HepG2 (cell line): ENCODE results near the gene CIITA. TPM values are rescaled to one million over a fixed set of nuclear protein-coding genes. Genes with fewer than 3 reads are reported as not detected.

Experiments used
- BCL6 ChIP-seq: IDR thresholded peaks from 2 replicates; pipeline ENCODE4 v1.6.1; 2016; ENCODE audit warnings: missing genetic modification reagents, missing compliant biosample characterization
- CC2D1A ChIP-seq: sonication (generic); formaldehyde crosslinking; IDR thresholded peaks from 2 replicates; pipeline ENCODE4 v1.8.1; 2023; ENCODE audit warnings: mild to moderate bottlenecking, missing genetic modification reagents
- CHCHD3 ChIP-seq: sonication (generic); formaldehyde crosslinking; IDR thresholded peaks from 2 replicates; pipeline ENCODE4 v1.8.0; 2022; ENCODE audit warnings: mild to moderate bottlenecking, missing genetic modification reagents, moderate library complexity
- DNMT1 ChIP-seq: sonication (generic); formaldehyde crosslinking; IDR thresholded peaks from 2 replicates; pipeline ENCODE4 v1.5.1; 2020; ENCODE audit warnings: mild to moderate bottlenecking, missing genetic modification reagents
- FOXK2 ChIP-seq: fragments of 450-650 bp; IDR thresholded peaks from 2 replicates; pipeline ENCODE4 v1.6.1; 2016
- GATAD1 ChIP-seq: IDR thresholded peaks from 2 replicates; pipeline ENCODE4 v1.6.1; 2016; ENCODE audit warnings: missing genetic modification reagents, missing compliant biosample characterization
- GATAD2A ChIP-seq: IDR thresholded peaks from 2 replicates; pipeline ENCODE4 v1.6.1; 2016
- MIXL1 ChIP-seq: IDR thresholded peaks from 2 replicates; pipeline ENCODE4 v1.6.1; 2016
- NFIC ChIP-seq: IDR thresholded peaks from 2 replicates; pipeline ENCODE4 v1.6.1; 2012; ENCODE audit warnings: mild to moderate bottlenecking, low read length, inconsistent platforms
- NR3C1 ChIP-seq: sonication (generic); formaldehyde crosslinking; IDR thresholded peaks from 2 replicates; pipeline ENCODE4 v1.4.0; 2020; ENCODE audit warnings: missing genetic modification reagents
- PHB2 ChIP-seq: fragments of 450-650 bp; IDR thresholded peaks from 2 replicates; pipeline ENCODE4 v1.6.1; 2018; ENCODE audit not compliant: partially characterized antibody
- PHF21A ChIP-seq: sonication (generic); formaldehyde crosslinking; IDR thresholded peaks from 2 replicates; pipeline ENCODE4 v1.5.0; 2020; ENCODE audit warnings: mild to moderate bottlenecking, missing genetic modification reagents
- PHF5A ChIP-seq: IDR thresholded peaks from one replicate; pipeline ENCODE4 v1.6.1; 2018; ENCODE audit warnings: low read depth, missing genetic modification reagents; ENCODE audit not compliant: unreplicated experiment
- RNF2 ChIP-seq: fragments of 450-650 bp; conservative IDR thresholded peaks from 2 replicates; pipeline ENCODE4 v1.6.1; 2016; ENCODE audit warnings: low read depth
- SSRP1 ChIP-seq: IDR thresholded peaks from 2 replicates; pipeline ENCODE4 v1.6.1; 2016; ENCODE audit warnings: control low read depth
- YEATS2 ChIP-seq: sonication (generic); formaldehyde crosslinking; IDR thresholded peaks from 2 replicates; pipeline ENCODE4 v1.4.0; 2020; ENCODE audit warnings: missing genetic modification reagents, borderline replicate concordance
- ZC3H4 ChIP-seq: sonication (generic); formaldehyde crosslinking; IDR thresholded peaks from 2 replicates; pipeline ENCODE4 v1.4.0; 2020; ENCODE audit warnings: missing genetic modification reagents, borderline replicate concordance
- ZFP1 ChIP-seq: IDR thresholded peaks from 2 replicates; pipeline ENCODE4 v1.6.1; 2016
- ZNF224 ChIP-seq: sonication (generic); formaldehyde crosslinking; IDR thresholded peaks from 2 replicates; pipeline ENCODE4 v1.5.0; 2020; ENCODE audit warnings: mild to moderate bottlenecking, missing genetic modification reagents
- ZNF335 ChIP-seq: sonication (generic); formaldehyde crosslinking; IDR thresholded peaks from 2 replicates; pipeline ENCODE4 v1.4.0; 2020; ENCODE audit warnings: missing genetic modification reagents
- ZNF383 ChIP-seq: sonication (generic); formaldehyde crosslinking; IDR thresholded peaks from 2 replicates; pipeline ENCODE4 v1.4.0; 2020; ENCODE audit warnings: missing genetic modification reagents, mild to moderate bottlenecking, borderline replicate concordance
- ZNF431 ChIP-seq: sonication (generic); formaldehyde crosslinking; IDR thresholded peaks from 2 replicates; pipeline ENCODE4 v1.9.0; 2022; ENCODE audit warnings: missing genetic modification reagents, low read depth, mild to moderate bottlenecking, borderline replicate concordance
- ZNF629 ChIP-seq: sonication (generic); formaldehyde crosslinking; conservative IDR thresholded peaks from 2 replicates; pipeline ENCODE4 v1.5.0; 2020; ENCODE audit warnings: missing genetic modification reagents
- ZNF878 ChIP-seq: sonication (generic); formaldehyde crosslinking; IDR thresholded peaks from 2 replicates; pipeline ENCODE4 v1.8.1; 2023; ENCODE audit warnings: mild to moderate bottlenecking, missing genetic modification reagents, moderate library complexity
- polyA plus RNA-seq, 8 experiments: library from polyadenylated mRNA; depleted of rRNA in 3 of 8; stranded (reverse) in 7 of 8; unstranded in 1 of 8; fragments of >200 nt; fragmentation: Illumina TruSeq in 4 of 8; extraction: Trizol in 4 of 8; gene quantifications; 2 replicates each; pipeline versions ENCODE4 v1.2.1 to v1.2.3, GENCODE V29; 2011 to 2016; ENCODE audit warnings: low read depth in 4 of 8, missing spikeins in 1 of 8, mixed read lengths in 1 of 8; ENCODE audit not compliant: insufficient read depth in 1 of 8
- total RNA-seq, 5 experiments: library from RNA; depleted of rRNA; stranded (reverse); fragments of >200 nt; fragmentation: Illumina TruSeq; extraction: Trizol; gene quantifications; 2 replicates each; pipeline ENCODE4 v1.2.3, GENCODE V29; 2016; ENCODE audit warnings: low read depth in 1 of 5
- TF ChIP-seq, protein P1 (sequence below): sonication (generic); formaldehyde crosslinking; IDR thresholded peaks from 2 replicates; pipeline ENCODE4 v1.4.0; 2020; ENCODE audit warnings: missing genetic modification reagents
- TF ChIP-seq, protein P2 (sequence below): sonication (generic); formaldehyde crosslinking; IDR thresholded peaks from 2 replicates; pipeline ENCODE4 v1.4.0; 2020; ENCODE audit warnings: mild to moderate bottlenecking, missing genetic modification reagents
- TF ChIP-seq, protein P3 (sequence below): IDR thresholded peaks from 2 replicates; pipeline ENCODE4 v1.6.1; 2016; ENCODE audit warnings: control low read depth

The CIITA gene
- total and polyA plus RNA-seq, 2 of the 13 experiments (the other 11 are each of a cell fraction or from before 2014, with no cell fraction given) = 0.08 to 0.09 TPM

DNA sequence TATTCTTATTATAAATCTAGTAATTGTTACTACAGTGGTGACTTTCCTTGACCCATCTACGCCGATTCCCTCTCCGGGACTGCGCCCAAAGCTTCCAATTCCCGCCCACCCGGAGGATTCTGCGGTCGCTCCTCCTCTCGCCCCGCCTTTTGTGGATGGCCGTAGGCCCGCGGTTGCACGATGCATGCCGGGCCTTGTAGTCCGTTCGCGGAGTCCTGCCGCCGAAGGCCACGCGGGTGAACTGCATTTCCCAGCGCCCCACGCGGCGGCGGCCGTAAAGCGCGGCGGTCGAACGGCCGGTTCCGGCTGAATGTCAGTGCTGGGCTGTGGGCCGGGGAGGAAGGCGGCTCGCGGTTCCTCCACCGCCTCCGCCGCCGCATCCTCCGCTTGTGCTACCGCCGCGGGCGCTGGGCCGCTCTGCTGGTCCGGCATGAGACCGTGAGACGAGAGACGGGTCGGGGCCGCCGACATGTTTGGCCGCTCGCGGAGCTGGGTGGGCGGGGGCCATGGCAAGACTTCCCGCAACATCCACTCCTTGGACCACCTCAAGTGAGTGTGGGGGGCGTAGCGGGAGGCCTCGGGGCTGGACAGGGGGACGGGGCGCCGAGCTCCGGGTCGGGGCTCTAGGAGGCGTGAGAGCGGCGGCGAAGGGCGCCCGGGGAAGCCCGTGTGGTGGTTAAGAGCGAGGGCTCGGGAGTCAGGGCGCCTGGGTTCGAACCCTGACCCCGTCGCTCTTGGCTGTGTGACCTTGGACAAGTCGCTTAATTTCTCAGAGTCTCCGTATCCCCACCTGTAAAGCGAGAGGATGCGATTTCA is 67.5 kb downstream of the CIITA start, which contains the start of gene CLEC16A (continued):
- peak; percentile 58; the same call in 1 of the 2 replicates for TF ChIP-seq PHF21A (CRISPR knock-in tag)
- TF ChIP-seq RNF2 = peak; percentile 35; the same call in 1 of the 2 replicates
- no peak for TF ChIP-seq ZNF383 (CRISPR knock-in tag)
- no peak for TF ChIP-seq PHB2
- TF ChIP-seq, protein P1, sequence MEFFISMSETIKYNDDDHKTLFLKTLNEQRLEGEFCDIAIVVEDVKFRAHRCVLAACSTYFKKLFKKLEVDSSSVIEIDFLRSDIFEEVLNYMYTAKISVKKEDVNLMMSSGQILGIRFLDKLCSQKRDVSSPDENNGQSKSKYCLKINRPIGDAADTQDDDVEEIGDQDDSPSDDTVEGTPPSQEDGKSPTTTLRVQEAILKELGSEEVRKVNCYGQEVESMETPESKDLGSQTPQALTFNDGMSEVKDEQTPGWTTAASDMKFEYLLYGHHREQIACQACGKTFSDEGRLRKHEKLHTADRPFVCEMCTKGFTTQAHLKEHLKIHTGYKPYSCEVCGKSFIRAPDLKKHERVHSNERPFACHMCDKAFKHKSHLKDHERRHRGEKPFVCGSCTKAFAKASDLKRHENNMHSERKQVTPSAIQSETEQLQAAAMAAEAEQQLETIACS (CRISPR knock-in tag) = 0 out of 2 replicates have a peak, but pooled peaks have one; percentile 40
- no peak for TF ChIP-seq ZNF878 (CRISPR knock-in tag)
- TF ChIP-seq FOXK2 = no peak
- TF ChIP-seq CHCHD3 (CRISPR knock-in tag) = 0 out of 2 replicates have a peak, but pooled peaks have one; percentile 79
- TF ChIP-seq ZFP1 (CRISPR knock-in tag) = peak; percentile 92
- peak; percentile 77 for TF ChIP-seq GATAD2A (CRISPR knock-in tag)
- TF ChIP-seq YEATS2 = peak; percentile 94
- no peak for TF ChIP-seq ZNF629
- TF ChIP-seq, protein P2, sequence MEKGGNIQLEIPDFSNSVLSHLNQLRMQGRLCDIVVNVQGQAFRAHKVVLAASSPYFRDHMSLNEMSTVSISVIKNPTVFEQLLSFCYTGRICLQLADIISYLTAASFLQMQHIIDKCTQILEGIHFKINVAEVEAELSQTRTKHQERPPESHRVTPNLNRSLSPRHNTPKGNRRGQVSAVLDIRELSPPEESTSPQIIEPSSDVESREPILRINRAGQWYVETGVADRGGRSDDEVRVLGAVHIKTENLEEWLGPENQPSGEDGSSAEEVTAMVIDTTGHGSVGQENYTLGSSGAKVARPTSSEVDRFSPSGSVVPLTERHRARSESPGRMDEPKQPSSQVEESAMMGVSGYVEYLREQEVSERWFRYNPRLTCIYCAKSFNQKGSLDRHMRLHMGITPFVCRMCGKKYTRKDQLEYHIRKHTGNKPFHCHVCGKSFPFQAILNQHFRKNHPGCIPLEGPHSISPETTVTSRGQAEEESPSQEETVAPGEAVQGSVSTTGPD (CRISPR knock-in tag) = no peak
- peak; percentile 96 for TF ChIP-seq ZNF335 (CRISPR knock-in tag)
- no peak; the same call in 1 of the 2 replicates for TF ChIP-seq ZNF224 (CRISPR knock-in tag)
- TF ChIP-seq CC2D1A (CRISPR knock-in tag) = no peak
- peak; percentile 82 for TF ChIP-seq PHF5A
- no peak for TF ChIP-seq ZC3H4 (CRISPR knock-in tag)
- peak; percentile 97 for TF ChIP-seq GATAD1 (CRISPR knock-in tag)
- TF ChIP-seq, protein P3, sequence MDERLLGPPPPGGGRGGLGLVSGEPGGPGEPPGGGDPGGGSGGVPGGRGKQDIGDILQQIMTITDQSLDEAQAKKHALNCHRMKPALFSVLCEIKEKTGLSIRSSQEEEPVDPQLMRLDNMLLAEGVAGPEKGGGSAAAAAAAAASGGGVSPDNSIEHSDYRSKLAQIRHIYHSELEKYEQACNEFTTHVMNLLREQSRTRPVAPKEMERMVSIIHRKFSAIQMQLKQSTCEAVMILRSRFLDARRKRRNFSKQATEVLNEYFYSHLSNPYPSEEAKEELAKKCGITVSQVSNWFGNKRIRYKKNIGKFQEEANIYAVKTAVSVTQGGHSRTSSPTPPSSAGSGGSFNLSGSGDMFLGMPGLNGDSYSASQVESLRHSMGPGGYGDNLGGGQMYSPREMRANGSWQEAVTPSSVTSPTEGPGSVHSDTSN (CRISPR knock-in tag) = no peak
- TF ChIP-seq DNMT1 (CRISPR knock-in tag) = peak; percentile 99
- TF ChIP-seq MIXL1 (CRISPR knock-in tag) = peak; percentile 88
- no peak; the same call in 1 of the 2 replicates for TF ChIP-seq SSRP1 (CRISPR knock-in tag)
- TF ChIP-seq ZNF431 = no peak
- no peak for TF ChIP-seq NFIC
- peak; percentile 30; the same call in 1 of the 2 replicates for TF ChIP-seq NR3C1 (CRISPR knock-in tag)
- TF ChIP-seq BCL6 (CRISPR knock-in tag) = peak; percentile 70
